ENCODE results near the gene SLC4A8.

The SLC4A8 gene

GRCh38 chr12:51424662-51425539 lies at the start of gene SLC4A8:
TSS of gene SLC4A8 (plus strand) at chr12:51424831. CDS start at chr12:51424988, 157 bp downstream.
- peak; percentile 84 to 87 for DNase-seq

GRCh38 chr12:51374856-51375255 lies 49.8 kb upstream of the SLC4A8 start:
- DNase-seq, result no peak

DNA sequence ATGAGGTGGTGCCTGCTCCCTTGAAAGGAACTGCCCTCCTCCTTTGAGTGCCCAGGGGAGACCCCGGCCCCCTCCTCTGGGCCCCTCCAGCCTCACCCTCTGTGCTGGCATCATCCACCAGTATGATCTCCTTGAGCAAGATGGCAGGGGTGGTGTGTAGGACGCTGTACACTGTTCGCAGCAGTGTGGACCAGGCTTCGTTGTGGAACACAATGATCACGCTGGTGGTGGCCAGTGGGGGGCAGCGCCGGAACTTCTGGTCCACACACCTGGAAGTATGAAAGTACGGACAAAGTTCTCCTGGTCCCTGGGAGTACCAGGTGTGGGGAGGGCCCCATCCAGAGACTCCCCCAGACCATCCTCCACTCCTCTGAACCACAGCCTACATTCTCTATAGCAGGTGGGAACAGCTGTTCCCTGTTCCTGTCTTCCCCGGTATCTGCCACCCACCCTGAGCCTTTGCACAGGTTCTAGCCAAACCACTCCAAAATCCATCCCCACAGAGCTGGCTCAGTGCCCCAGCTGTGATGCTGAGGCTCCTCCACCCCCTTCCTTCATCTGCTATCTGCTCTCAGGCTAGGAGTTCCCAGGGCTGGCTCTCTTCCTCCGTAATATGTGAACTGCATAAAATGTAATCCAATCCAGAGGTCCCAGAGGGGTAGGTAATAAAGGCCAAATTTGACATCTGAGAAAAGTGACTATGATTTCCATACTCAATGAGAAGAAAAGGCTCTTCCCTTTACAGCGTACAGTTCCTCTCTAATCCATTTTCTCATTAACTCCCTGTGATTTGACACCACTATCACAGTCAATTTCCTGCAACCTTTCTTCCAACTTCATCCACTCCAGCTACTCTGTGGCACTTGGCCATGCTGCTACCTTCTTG lies 47.3 kb upstream of the SLC4A8 start:
- DNase-seq, result no peak

- DNase-seq, result no peak
Observed at GRCh38 chr12:51378749-51379148, 45.9 kb upstream of the SLC4A8 start.

DNA sequence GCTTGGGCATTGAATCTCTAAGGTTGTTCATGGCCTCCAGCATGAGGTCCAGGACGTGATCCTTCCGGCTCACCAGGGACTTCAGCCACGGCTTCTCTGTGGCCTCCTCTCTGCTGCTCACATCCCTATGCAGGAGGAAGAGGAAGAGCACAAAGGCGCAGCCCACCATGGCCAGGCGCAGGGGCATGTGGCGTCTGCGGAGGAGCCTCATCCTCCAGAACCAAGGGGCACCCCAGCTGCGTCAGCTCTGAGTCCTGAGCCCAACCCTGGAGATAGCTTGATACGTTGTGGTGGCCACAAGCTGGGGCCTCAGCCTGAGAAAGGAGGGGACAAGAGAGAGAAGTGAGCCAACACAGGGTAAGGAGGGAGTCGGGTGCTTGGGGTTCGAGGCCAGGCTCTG lies 45.1 kb upstream of the SLC4A8 start:
- no peak for DNase-seq

DNA sequence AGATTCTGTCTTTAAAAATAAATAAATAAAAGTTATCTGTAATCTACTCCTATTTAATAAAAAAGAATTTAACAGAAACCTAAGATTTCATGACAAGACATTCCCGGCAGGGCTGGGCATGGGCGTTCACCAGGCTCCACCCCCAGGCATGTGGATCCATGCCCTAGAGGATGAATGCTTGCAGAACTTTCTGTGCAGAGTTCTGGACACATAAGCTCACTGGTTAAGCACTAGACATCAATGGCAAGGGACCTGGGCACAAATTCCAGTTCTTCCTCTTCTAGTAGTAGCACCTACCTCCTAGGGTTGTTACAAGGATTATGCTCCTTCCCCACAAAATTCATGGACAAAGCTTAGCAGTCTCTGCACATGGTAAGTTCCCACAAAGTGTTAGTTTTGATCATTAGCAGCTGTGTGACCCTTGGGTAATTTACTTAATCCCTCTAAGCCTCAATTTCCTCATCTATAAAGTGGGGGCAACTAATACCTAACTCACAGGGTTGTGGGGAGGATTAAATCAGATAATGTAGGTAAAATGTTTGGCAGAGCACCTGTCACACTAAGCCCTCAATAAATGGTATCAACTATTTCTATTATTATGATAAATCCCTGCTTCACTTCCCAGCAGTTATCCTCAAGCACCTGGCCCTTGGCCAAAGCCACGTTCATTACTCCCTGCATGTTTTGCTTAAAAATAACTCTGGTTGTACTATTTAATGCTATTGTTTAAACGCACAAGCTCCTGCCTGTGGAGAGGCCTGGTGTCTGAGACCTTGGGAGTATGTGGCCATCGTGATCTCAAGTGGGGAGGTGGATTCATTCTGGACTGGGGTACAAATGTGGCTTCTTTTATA lies 43.2 kb upstream of the SLC4A8 start:
- DNase-seq, result no peak

GRCh38 chr12:51382173-51382572 lies 42.5 kb upstream of the SLC4A8 start:
- DNase-seq, result no peak

DNA sequence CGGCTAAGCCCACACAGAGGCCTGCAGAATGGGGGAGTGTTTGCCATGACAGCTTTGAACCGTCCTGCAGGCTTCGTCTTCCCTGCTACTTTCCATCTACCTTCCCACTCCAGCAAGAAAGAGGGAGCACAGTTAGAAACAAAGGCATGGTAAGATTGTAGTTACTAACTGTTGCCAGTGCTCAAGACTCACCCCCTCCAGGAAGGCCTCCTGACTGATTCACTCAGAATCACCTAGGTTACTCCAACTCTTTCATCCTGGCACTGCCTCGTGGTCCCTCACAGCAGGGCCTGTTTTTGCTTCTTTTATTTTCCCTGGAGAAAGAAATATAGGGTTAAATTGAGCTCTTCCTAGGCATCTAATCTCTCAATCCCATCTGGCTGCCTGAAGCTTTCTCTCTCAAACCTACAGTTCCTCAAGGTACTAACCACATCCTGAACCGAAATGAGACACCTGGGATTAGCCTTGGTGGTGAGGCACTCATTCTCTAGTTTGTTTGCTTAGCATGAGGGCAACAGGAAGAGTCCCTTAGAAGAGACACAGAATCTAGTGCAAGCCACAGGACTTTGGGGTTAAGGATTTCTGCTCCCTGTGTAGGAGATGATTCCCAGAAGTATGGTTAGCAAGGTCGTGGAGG lies 41.2 kb upstream of the SLC4A8 start:
- no peak for DNase-seq

DNA sequence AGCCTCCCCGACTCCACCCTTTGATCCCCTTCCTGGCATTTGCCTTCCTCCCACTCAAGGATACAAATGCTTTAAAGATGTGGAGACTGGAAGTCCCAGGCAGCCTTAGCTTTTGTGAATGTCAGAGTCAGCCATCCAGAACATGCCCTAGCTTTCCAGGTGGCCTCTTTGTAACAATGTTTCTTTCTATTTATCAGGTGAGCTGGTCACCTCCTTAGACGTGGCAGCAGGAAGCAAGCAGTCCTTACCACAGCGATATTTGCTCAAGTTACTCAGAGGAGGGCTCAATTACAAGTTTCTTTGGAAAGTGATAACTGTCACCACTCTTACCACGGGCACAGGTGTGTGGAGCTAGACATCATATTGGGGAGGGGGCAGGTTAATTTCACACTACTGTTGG lies 38.3 kb upstream of the SLC4A8 start:
- no peak for DNase-seq

- no peak for DNase-seq
Observed at GRCh38 chr12:51388069-51388799, 36.4 kb upstream of the SLC4A8 start.

DNA sequence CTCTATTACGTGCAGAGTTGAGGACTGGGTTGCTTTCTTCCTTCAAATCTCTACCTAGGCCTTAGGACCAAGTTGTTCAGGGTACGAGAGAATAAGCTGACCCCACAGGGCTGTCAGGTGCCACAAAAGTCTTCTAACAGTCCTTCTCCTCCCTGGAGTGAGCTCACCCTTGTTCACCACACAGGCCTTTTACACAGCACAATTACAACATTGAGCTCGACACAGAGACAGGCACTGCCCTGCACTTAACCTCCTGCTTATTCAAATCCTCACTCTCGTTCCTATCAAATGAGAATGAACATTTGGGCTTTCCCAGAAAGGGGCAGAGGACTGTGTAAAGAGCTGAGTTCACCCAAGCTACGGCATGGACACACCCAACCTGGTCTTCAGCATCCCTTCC lies 35.8 kb upstream of the SLC4A8 start:
- no peak for DNase-seq

- DNase-seq, result peak in 1 of 2 experiments; percentile 9
Observed at GRCh38 chr12:51389302-51389999, 35.2 kb upstream of the SLC4A8 start.

DNA sequence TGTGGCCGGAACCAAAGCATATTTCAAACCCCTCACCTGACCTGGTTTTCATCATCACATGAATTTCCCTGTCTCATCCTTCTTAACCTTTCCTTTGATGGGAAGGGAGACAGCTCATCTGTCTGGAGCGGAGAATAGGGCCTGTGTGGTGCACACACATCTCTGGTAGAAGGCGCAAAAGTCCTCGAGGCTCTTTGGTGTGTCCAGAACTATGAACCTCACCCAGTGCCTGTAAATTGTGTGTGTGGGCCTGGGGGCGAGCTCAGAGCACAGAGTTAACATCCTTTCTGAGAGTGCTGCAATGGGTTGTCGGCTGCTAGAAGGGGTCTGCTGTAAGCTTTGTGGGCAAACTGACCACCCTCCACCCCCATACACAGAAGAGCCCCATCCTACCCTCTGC lies 34.2 kb upstream of the SLC4A8 start:
- DNase-seq, result no peak

- DNase-seq, result peak; percentile 34 to 42
Observed at GRCh38 chr12:51390891-51391282, 33.7 kb upstream of the SLC4A8 start.

- peak; percentile 73 to 74 for DNase-seq
Observed at GRCh38 chr12:51391283-51392123, 33.1 kb upstream of the SLC4A8 start, which contains the start of gene GALNT6. TSS of gene GALNT6 (minus strand) at chr12:51391406. CDS start at chr12:51379781, 11,625 bp downstream.

DNA sequence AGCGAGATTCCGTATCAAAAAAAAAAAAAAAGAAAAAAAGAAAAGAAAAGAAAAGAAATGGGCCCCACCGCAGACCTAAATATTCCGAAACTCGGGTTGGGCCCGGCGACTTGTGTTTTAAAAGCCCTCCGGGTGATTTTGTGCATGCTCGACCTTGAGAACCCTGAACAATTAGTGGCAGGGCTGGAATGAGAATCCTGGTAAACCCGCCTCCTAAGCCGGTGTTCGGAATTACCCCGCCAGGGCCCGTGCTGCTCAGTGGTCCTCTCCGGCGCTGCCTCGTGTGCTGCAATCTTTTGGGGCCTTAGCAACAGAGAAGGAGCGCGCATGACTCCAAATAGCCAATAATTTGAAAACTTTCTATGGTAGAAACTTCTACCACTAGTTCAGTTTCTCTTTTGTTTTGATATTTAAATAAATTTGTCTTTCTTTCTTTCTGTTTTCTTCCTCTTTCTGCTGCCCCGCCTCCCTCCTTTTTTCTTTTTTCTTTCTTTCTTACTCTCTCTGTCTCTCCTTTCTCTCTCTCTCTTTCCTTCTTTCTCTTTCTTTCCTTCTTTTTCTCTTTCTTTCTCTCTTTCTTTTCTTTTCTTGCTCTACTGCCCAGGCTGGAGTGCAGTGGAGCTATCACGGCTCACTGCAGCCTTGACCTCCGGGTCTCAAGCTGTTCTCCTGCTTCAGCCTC lies 31.9 kb upstream of the SLC4A8 start:
- DNase-seq, result no peak

DNA sequence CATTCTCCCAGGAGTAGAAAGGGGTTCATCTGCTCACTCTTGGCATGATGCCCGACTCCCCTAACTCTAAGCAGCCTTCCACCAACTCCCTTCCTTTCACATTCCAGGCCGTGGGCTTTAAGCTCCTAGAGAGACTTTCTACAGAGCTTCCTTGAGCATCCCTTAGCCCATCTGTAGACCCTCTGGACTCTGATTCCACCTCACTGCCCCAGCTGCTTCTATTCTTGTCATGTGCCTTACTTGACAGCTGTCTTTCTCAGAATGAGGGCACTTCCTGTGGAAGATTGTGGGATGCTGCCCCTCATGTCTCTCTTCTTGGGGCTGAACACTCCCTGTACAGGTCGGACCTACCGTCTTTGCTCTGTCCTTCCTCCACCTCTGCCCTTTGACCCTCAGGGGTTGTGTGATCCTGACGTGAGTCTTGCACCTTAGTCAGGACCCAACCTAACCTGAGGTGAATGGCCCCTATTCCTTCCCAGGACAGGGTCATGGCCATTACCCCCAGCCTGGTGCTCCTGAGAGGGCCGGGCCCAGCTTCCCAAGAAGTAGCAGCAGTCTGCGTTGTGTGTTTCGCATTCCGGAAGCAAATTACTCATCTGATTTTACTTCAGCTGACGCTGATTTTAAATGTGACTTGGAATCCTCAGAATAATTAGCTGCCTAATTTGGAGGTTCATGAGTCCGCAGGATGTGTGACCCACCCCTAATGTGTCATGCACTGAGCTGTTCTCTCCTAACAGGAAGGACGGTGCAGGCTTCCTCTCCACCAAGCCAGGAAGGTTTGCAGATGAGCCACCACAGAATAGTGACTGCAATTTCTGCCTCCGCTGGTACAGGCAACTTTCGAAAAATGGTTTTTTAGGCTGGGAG lies 30.7 kb upstream of the SLC4A8 start:
- DNase-seq, result peak; percentile 52 to 61
